IMR-90 (cell line): ENCODE data around the gene CENPM.

Source experiments
- CEBPB ChIP-seq: IDR thresholded peaks from 2 replicates; pipeline ENCODE4 v1.6.1; 2012; ENCODE audit warnings: low read depth, low read length, improper control_type of control experiment
- CTCF ChIP-seq: conservative IDR thresholded peaks from 2 replicates; pipeline ENCODE4 v1.5.1; 2012; ENCODE audit warnings: mild to moderate bottlenecking, low read depth, low read length, improper control_type of control experiment
- MAZ ChIP-seq: IDR thresholded peaks from 2 replicates; pipeline ENCODE4 v1.6.1; 2012; ENCODE audit warnings: low read depth, mild to moderate bottlenecking, low read length, improper control_type of control experiment, moderate library complexity, borderline replicate concordance
- POLR2A ChIP-seq: IDR thresholded peaks from 2 replicates; pipeline ENCODE4 v1.6.1; 2012; ENCODE audit warnings: mild to moderate bottlenecking, low read depth, low read length
- RAD21 ChIP-seq: IDR thresholded peaks from 2 replicates; pipeline ENCODE4 v1.6.1; 2012; ENCODE audit warnings: low read length, improper control_type of control experiment
- SMC3 ChIP-seq: fragments of 150-350 bp; IDR thresholded peaks from 2 replicates; pipeline ENCODE4 v1.6.1; 2016; ENCODE audit warnings: low read depth, mild to moderate bottlenecking, antibody characterized with exemption, low read length, moderate library complexity
- USF2 ChIP-seq: fragments of 150-350 bp; IDR thresholded peaks from 2 replicates; pipeline ENCODE4 v1.6.1; 2017; ENCODE audit warnings: mild to moderate bottlenecking, antibody characterized with exemption, low read length, low read depth

GRCh38 chr22:41946629-41947423 is at the start of gene CENPM:
- TF ChIP-seq CTCF, result no peak
- no peak for TF ChIP-seq POLR2A
- TF ChIP-seq USF2, result peak; percentile 97
- no peak for TF ChIP-seq CEBPB
- no peak for TF ChIP-seq SMC3
- TF ChIP-seq RAD21, result no peak
- peak; percentile 76; the same call in 1 of the 2 replicates for TF ChIP-seq MAZ
